Activated CD4-positive, alpha-beta memory T cell treated with anti-CD3 and anti-CD28 coated beads, Interleukin-2, amount 10 ng/mL, durations not matched to agents 7 days and 5 days (primary cell): ENCODE results near the gene CSF2. TPM values are rescaled to one million over a fixed set of nuclear protein-coding genes. Genes with fewer than 3 reads are reported as not detected.
A peak's percentile ranks its signal among the peaks of the same experiment; 100 is the strongest.

Experiments
- CTCF ChIA-PET: fragments of 350-600 bp; sonication (Branson Sonifier 250); formaldehyde crosslinking; loops from one replicate; lab custom pipeline; 2021; ENCODE audit warnings: antibody characterized with exemption, inconsistent platforms; lab: Charles Lee
- POLR2A ChIA-PET: fragments of 350-600 bp; sonication (Branson Sonifier 250); formaldehyde crosslinking; loops from one replicate; lab custom pipeline; 2021; ENCODE audit warnings: antibody characterized with exemption; lab: Charles Lee
- DNase-seq: peaks from one replicate; pipeline ENCODE4 v3.0.0-alpha.2; 2020
- H3K27ac Mint-ChIP-seq: one replicate; pipeline ENCODE4 v1.8.0; 2021; ENCODE audit warnings: mild to moderate bottlenecking, mixed read lengths
- H3K27me3 Mint-ChIP-seq: one replicate; pipeline ENCODE4 v1.8.0; 2021; ENCODE audit warnings: mixed read lengths
- H3K36me3 Mint-ChIP-seq: one replicate; pipeline ENCODE4 v1.8.0; 2021; ENCODE audit warnings: low read depth, mixed read lengths
- H3K4me1 Mint-ChIP-seq: one replicate; pipeline ENCODE4 v1.8.0; 2021; ENCODE audit warnings: mixed read lengths
- H3K4me3 Mint-ChIP-seq: one replicate; pipeline ENCODE4 v1.8.0; 2021; ENCODE audit warnings: mild to moderate bottlenecking, mixed read lengths
- H3K9me3 Mint-ChIP-seq: one replicate; pipeline ENCODE4 v1.8.0; 2021; ENCODE audit warnings: mixed read lengths
- total RNA-seq, 2 experiments: library from RNA; stranded (reverse); gene quantifications; one replicate each; pipeline ENCODE4 v1.2.3, GENCODE V29; 2021

Gene CSF2
- total RNA-seq, 2 experiments from 2014 or later = 30.8 to 32.7 TPM

GRCh38 chr5:132098621-132099020 lies 25.0 kb downstream of the CSF2 start:
- CTCF ChIA-PET = interaction anchor here (1.0 to 1.4 kb wide), 2 partner anchors 36 to 140 kb away, joined by 3 to 4 read pairs; no protein-coding TSS in a partner anchor
- Mint-ChIP-seq H3K27me3 (peaks cover 10% of the 10 kb centered on the region), H3K4me3 (no peak overlapping the region)

DNA sequence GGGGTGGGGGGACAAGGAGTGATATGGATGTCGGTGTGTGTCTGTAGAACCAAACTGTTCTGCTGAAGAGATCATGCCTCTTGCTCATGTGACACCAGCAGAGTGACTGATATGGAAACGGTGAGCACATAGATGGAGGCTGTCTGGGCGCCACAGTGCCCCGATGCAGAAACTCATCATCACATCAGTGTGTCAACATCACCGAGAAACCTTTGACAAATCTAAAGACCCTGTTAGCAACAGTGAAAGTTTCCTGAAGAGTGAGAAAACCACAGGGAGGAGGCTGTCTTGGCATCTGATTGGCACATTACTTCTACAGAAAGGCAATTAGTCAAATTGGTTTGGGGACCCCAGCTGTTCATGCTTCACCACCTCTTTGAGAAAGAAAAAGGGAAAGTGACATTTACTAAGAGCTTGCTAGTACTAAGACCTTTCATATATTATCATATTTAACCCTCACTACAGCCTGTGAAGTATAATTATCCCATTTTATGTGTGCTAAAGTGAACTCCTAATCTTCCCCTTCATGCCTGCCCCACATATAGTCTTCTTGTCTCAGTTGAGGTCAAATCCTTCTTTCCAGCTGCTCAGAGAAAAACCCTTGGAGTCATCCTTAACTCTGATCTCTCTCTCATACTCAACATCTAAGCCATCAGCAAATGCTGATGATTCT lies 25.6 kb downstream of the CSF2 start:
- CTCF ChIA-PET = interaction anchor here (1.1 to 1.7 kb wide), 3 partner anchors 13 to 139 kb away, joined by 3 to 4 read pairs (median 4); no protein-coding TSS in a partner anchor
- POLR2A ChIA-PET = interaction anchor here (1.4 to 1.9 kb wide), 2 partner anchors 11 to 25 kb away, joined by 5 to 10 read pairs; partner anchors contain the start of gene CSF2

More at GRCh38 chr5:132098621-132099020, 25.0 kb downstream of the CSF2 start:
- DNase-seq = no peak
- Mint-ChIP-seq H3K9me3 (no peaks in the 10 kb centered on the region), H3K27ac (peak overlapping the region; percentile 74), H3K4me1 (peaks cover 81% of the 10 kb centered on the region), H3K36me3 (peaks cover 11% of the 10 kb centered on the region)
- POLR2A ChIA-PET = interaction anchor here (1.2 to 1.9 kb wide), 2 partner anchors 12 to 13 kb away, joined by 6 to 10 read pairs; no protein-coding TSS in a partner anchor

GRCh38 chr5:132099905-132100304 lies 26.3 kb downstream of the CSF2 start:
- CTCF ChIA-PET = interaction anchor here (0.9 to 1.7 kb wide), 4 partner anchors 10 to 138 kb away, joined by 3 to 4 read pairs (median 4); no protein-coding TSS in a partner anchor

More for the DNA sequence above, 25.6 kb downstream of the CSF2 start:
- DNase-seq = peak; percentile 70
- no peaks in the 10 kb centered on the region for H3K9me3 Mint-ChIP-seq
- H3K4me3 Mint-ChIP-seq = no peak overlapping the region
- H3K27ac Mint-ChIP-seq = peak overlapping the region; percentile 74
- H3K4me1 Mint-ChIP-seq = peaks cover 84% of the 10 kb centered on the region
- H3K36me3 Mint-ChIP-seq = peaks cover 9% of the 10 kb centered on the region
- peaks cover 6% of the 10 kb centered on the region for H3K27me3 Mint-ChIP-seq

DNA sequence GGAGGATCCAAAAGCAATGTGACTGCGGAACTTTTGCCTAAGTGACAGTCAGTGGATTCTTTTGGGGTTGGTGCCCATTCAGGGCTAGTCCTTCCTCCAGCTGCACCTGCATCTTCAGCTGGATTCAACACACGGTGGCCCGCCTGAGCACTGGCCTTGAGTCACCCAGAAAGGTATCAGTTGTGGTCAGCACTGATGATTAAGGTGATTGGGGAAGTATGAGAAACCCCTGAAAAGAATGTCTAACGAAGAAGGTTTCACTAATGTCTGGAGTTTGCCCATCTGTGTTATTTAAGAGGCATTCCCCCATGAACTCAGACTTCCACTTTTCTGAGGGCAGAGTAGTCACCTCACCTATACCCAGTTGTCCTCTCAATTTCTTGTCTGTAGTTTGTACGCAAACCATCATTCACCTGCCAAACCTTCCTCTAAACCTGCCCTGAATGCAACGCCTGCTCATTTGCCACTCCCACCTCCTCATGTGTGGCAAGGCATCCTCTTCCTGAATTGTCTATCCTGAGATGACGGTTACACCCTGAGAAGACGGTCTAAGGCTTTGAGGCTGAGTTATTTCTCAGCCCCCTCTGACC lies 27.2 kb downstream of the CSF2 start:
- no peak overlapping the region for H3K4me3 Mint-ChIP-seq

More at GRCh38 chr5:132099905-132100304, 26.3 kb downstream of the CSF2 start:
- Mint-ChIP-seq H3K27ac (peak overlapping the region; percentile 44), H3K36me3 (peaks cover 9% of the 10 kb centered on the region), H3K4me3 (no peak overlapping the region), H3K9me3 (no peaks in the 10 kb centered on the region), H3K27me3 (peaks cover 6% of the 10 kb centered on the region), H3K4me1 (peaks cover 88% of the 10 kb centered on the region)
- DNase-seq = no peak
- POLR2A ChIA-PET = interaction anchor here (1.1 to 1.9 kb wide), 4 partner anchors 11 to 80 kb away, joined by 3 to 10 read pairs (median 4); partner anchors contain the start of gene CSF2

DNA sequence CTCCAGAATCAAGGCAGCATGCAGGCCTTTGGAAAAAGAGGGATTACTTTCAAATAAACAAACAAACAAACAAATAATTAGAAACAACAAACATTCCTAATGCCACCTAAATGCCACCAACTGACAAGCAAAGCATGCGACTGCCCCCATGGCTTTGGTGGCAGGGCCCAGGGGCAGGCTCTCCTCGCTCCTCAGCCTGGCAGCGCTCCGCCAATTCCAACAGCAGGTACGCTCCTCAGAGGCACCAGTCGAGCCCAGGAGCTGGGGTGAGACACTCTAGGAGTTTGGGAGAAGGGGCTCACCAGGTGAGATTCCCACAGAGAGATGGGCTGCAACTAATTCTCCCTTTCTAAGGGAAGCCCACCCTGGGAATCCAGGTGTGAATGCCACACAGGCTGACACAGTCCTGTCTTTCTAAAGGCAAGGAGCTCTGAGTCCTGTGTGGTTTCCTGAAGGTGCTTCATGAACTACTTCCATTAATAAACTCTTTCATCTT lies 27.8 kb downstream of the CSF2 start:
- Mint-ChIP-seq H3K4me1 (peaks cover 89% of the 10 kb centered on the region), H3K27ac (peak overlapping the region; percentile 97), H3K9me3 (no peaks in the 10 kb centered on the region), H3K4me3 (no peak overlapping the region), H3K27me3 (peaks cover 4% of the 10 kb centered on the region), H3K36me3 (peaks cover 14% of the 10 kb centered on the region)
- ChIA-PET CTCF (interaction anchor here (1.3 to 1.6 kb wide), 3 partner anchors 36 to 137 kb away, joined by 3 to 12 read pairs (median 5); no protein-coding TSS in a partner anchor), POLR2A (interaction anchor here (0.8 to 3.0 kb wide), 8 partner anchors 9 to 512 kb away, joined by 3 to 25 read pairs (median 4); partner anchors contain the start of genes CSF2, IRF1 and SLC22A5)
- DNase-seq = no peak

More for the DNA sequence above, 27.2 kb downstream of the CSF2 start:
- H3K9me3 Mint-ChIP-seq = no peaks in the 10 kb centered on the region
- peaks cover 88% of the 10 kb centered on the region for H3K4me1 Mint-ChIP-seq
- peaks cover 14% of the 10 kb centered on the region for H3K36me3 Mint-ChIP-seq
- CTCF ChIA-PET = interaction anchor here (0.9 to 1.7 kb wide), 2 partner anchors 11 to 33 kb away, joined by 3 to 4 read pairs; no protein-coding TSS in a partner anchor
- peaks cover 6% of the 10 kb centered on the region for H3K27me3 Mint-ChIP-seq
- peak overlapping the region; percentile 48 for H3K27ac Mint-ChIP-seq
- POLR2A ChIA-PET = interaction anchor here (1.1 to 1.3 kb wide), 2 partner anchors 18 to 79 kb away, joined by 3 to 4 read pairs; no protein-coding TSS in a partner anchor
- DNase-seq = no peak

- no peak overlapping the region for H3K4me3 Mint-ChIP-seq
- H3K9me3 Mint-ChIP-seq = no peaks in the 10 kb centered on the region
- DNase-seq = peak; percentile 52
- ChIA-PET POLR2A (interaction anchor here (0.6 to 3.0 kb wide), 14 partner anchors 8 to 513 kb away, joined by 3 to 25 read pairs (median 4); partner anchors contain the start of genes CSF2, IRF1 and SLC22A5), CTCF (interaction anchor here (0.9 to 1.6 kb wide), 8 partner anchors 13 to 136 kb away, joined by 3 to 12 read pairs (median 4); no protein-coding TSS in a partner anchor)
- peaks cover 4% of the 10 kb centered on the region for H3K27me3 Mint-ChIP-seq
- H3K36me3 Mint-ChIP-seq = peaks cover 17% of the 10 kb centered on the region
- peaks cover 85% of the 10 kb centered on the region for H3K4me1 Mint-ChIP-seq
- H3K27ac Mint-ChIP-seq = peak overlapping the region; percentile 97
Observed at GRCh38 chr5:132102101-132102701, 28.6 kb downstream of the CSF2 start.

DNA sequence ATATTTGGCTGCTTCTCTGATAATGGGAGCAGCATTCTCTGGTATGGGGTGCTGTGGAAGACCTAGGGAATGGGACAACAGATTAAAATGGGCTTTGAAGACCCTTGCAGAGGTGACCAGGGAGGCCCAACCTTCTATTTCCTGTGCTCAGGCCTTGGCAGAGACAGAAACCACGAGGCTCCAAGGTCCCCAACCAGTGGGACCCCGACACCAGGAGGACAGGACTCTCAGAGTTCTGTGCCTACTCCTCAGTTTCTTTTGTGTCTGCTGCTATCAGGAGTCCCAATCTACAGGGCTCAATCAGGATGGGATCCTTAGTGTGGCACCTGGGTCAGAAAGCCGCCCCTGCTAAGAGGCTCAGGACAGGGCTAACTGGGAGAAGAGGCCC lies 29.3 kb downstream of the CSF2 start:
- Mint-ChIP-seq H3K9me3 (peaks cover 4% of the 10 kb centered on the region), H3K27ac (peak overlapping the region; percentile 97), H3K4me3 (no peak overlapping the region), H3K27me3 (peaks cover 4% of the 10 kb centered on the region), H3K36me3 (peaks cover 21% of the 10 kb centered on the region), H3K4me1 (peaks cover 86% of the 10 kb centered on the region)
- no peak for DNase-seq
- ChIA-PET POLR2A (interaction anchor here (0.9 to 3.0 kb wide), 10 partner anchors 8 to 388 kb away, joined by 3 to 25 read pairs (median 5); partner anchors contain the start of genes CSF2, FNIP1 and IRF1), CTCF (interaction anchor here (0.9 to 1.4 kb wide), 8 partner anchors 12 to 136 kb away, joined by 3 to 6 read pairs (median 3); partner anchors contain the start of gene CSF2)

- DNase-seq = peak; percentile 85
- POLR2A ChIA-PET = interaction anchor here (0.6 to 3.0 kb wide), 9 partner anchors 9 to 453 kb away, joined by 3 to 25 read pairs (median 5); partner anchors contain the start of genes CSF2, FNIP1 and RAD50
- H3K36me3 Mint-ChIP-seq = peaks cover 20% of the 10 kb centered on the region
Observed at GRCh38 chr5:132103332-132103951, 29.9 kb downstream of the CSF2 start.

GRCh38 chr5:132103969-132104391 lies 30.4 kb downstream of the CSF2 start:
- Mint-ChIP-seq H3K4me1 (peaks cover 83% of the 10 kb centered on the region), H3K9me3 (peaks cover 11% of the 10 kb centered on the region), H3K27ac (peak overlapping the region; percentile 97), H3K27me3 (peaks cover 4% of the 10 kb centered on the region), H3K36me3 (peaks cover 23% of the 10 kb centered on the region), H3K4me3 (peak overlapping the region; percentile 44)
- DNase-seq = peak; percentile 59
- ChIA-PET CTCF (interaction anchor here (1.0 to 1.5 kb wide), 5 partner anchors 11 to 73 kb away, joined by 3 to 4 read pairs (median 3); partner anchors contain the start of gene CSF2), POLR2A (interaction anchor here (0.6 to 3.0 kb wide), 11 partner anchors 9 to 453 kb away, joined by 3 to 25 read pairs (median 5); partner anchors contain the start of genes CSF2, FNIP1 and RAD50)

More at GRCh38 chr5:132103332-132103951, 29.9 kb downstream of the CSF2 start:
- H3K4me3 Mint-ChIP-seq = peak overlapping the region; percentile 44
- H3K27ac Mint-ChIP-seq = peak overlapping the region; percentile 97
- peaks cover 83% of the 10 kb centered on the region for H3K4me1 Mint-ChIP-seq
- peaks cover 5% of the 10 kb centered on the region for H3K9me3 Mint-ChIP-seq
- peaks cover 4% of the 10 kb centered on the region for H3K27me3 Mint-ChIP-seq
- CTCF ChIA-PET = interaction anchor here (1.0 to 1.5 kb wide), 5 partner anchors 11 to 73 kb away, joined by 3 to 4 read pairs (median 3); partner anchors contain the start of gene CSF2

DNA sequence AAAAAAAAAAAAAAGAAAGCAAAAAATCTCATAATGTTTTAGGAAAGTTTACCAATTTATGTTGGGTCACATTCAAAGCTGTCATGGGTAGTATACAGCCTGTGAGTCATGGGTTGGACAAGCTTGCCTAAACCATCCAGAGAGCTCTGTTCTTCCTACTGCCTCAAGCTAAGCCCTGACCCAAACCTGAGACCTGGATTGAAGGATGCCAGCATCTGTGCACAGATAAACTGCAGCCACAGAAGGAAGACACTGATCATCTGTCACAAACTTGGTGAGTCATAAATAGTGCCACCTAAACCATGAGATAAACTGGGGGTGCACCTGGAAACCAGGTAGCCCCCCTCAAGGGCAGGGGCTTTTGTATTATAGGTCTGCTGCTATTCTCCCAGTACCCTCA lies 31.0 kb downstream of the CSF2 start:
- POLR2A ChIA-PET = interaction anchor here (0.9 to 2.0 kb wide), 4 partner anchors 12 to 307 kb away, joined by 4 to 9 read pairs (median 5); partner anchors contain the start of gene FNIP1
- H3K36me3 Mint-ChIP-seq = peaks cover 23% of the 10 kb centered on the region
- peak overlapping the region; percentile 12 for H3K4me3 Mint-ChIP-seq
- DNase-seq = no peak
- H3K9me3 Mint-ChIP-seq = peaks cover 12% of the 10 kb centered on the region
- peaks cover 4% of the 10 kb centered on the region for H3K27me3 Mint-ChIP-seq
- CTCF ChIA-PET = interaction anchor here (0.7 to 1.5 kb wide), 4 partner anchors 10 to 72 kb away, joined by 3 to 4 read pairs (median 4); partner anchors contain the start of gene CSF2
- H3K27ac Mint-ChIP-seq = peak overlapping the region; percentile 97
- H3K4me1 Mint-ChIP-seq = peaks cover 82% of the 10 kb centered on the region

DNA sequence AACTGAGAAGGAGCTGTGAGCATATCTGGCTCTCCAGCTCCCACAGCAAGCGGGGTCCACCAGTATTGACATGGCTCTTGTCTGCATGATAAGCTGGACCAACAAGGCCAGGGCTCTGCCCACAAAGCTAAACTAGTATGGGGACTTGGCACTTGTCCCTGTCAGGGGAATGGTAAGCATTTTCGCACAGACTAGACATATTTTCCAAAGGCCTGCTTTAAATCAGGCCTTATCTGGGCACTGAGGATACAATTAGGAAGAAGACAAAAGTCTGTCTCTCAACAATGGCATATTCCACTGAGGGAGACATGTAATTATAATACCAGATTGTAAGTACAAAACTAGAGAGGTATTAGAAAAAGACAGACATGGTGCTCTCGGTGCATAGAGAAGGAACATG lies 32.1 kb downstream of the CSF2 start:
- POLR2A ChIA-PET = interaction anchor here (2.0 kb wide), 1 partner anchor 11 kb away, joined by 5 read pairs; no protein-coding TSS in a partner anchor
- Mint-ChIP-seq H3K36me3 (peaks cover 26% of the 10 kb centered on the region), H3K9me3 (peaks cover 12% of the 10 kb centered on the region), H3K27me3 (no peaks in the 10 kb centered on the region), H3K4me3 (no peak overlapping the region), H3K4me1 (peaks cover 81% of the 10 kb centered on the region), H3K27ac (peak overlapping the region; percentile 97)
- DNase-seq = no peak
- CTCF ChIA-PET = no interaction called here
